K562 (cell line): ENCODE results near the gene ZNF501. TPM values are rescaled to one million over a fixed set of nuclear protein-coding genes. Genes with fewer than 3 reads are reported as not detected.
A peak's percentile ranks its signal among the peaks of the same experiment; 100 is the strongest.

ENCODE experiments used
- ATF1 ChIP-seq, 2 experiments: fragments of 450-650 bp in 1 of 2; IDR thresholded peaks; 2 replicates each; pipeline ENCODE4 v1.6.1; 2016; ENCODE audit warnings: missing compliant biosample characterization in 1 of 2, missing genetic modification characterization in 1 of 2
- CBFB ChIP-seq: sonication (generic); formaldehyde crosslinking; IDR thresholded peaks from 2 replicates; pipeline ENCODE4 v1.4.0; 2020; ENCODE audit warnings: mild to moderate bottlenecking, missing genetic modification reagents
- CHD2 ChIP-seq: IDR thresholded peaks from 2 replicates; pipeline ENCODE4 v1.6.1; 2011; ENCODE audit warnings: low read depth, low read length
- CTCF ChIP-seq, 3 experiments: IDR thresholded peaks in 2 of 3; conservative IDR thresholded peaks in 1 of 3; 2 replicates each; pipeline ENCODE4 v1.5.1; 2011 to 2012; ENCODE audit warnings: low read length in 3 of 3, mild to moderate bottlenecking in 3 of 3, control low read depth in 2 of 3, improper control_type of control experiment in 1 of 3, inconsistent platforms in 1 of 3, low read depth in 1 of 3, mixed read lengths in 1 of 3, moderate library complexity in 1 of 3; ENCODE audit not compliant: insufficient read depth in 2 of 3
- HIVEP1 ChIP-seq: fragments of 250-450 bp; sonication (Bioruptor Pico); IDR thresholded peaks from 2 replicates; pipeline ENCODE4 v1.4.0; 2020; ENCODE audit warnings: mild to moderate bottlenecking
- MCM7 ChIP-seq, 2 experiments: fragments of 450-650 bp; IDR thresholded peaks; 2 replicates each; pipeline ENCODE4 v1.6.1; 2016 to 2018
- MYC ChIP-seq, 2 experiments: fragments of 250-450 bp in 1 of 2; sonication (Bioruptor Pico) in 1 of 2; IDR thresholded peaks; 2 replicates each; pipeline versions ENCODE4 v1.5.1 to v1.6.1; 2012 to 2021; ENCODE audit warnings: low read depth in 2 of 2, borderline replicate concordance in 1 of 2, improper control_type of control experiment in 1 of 2, low read length in 1 of 2, mild to moderate bottlenecking in 1 of 2, moderate library complexity in 1 of 2
- NBN ChIP-seq: fragments of 450-650 bp; IDR thresholded peaks from 2 replicates; pipeline ENCODE4 v1.6.1; 2016; ENCODE audit warnings: low read depth, mild to moderate bottlenecking
- PHB2 ChIP-seq: fragments of 450-650 bp; IDR thresholded peaks from 2 replicates; pipeline ENCODE4 v1.6.1; 2017; ENCODE audit warnings: low read depth
- RERE ChIP-seq: sonication (generic); formaldehyde crosslinking; IDR thresholded peaks from 2 replicates; pipeline ENCODE4 v1.8.0; 2023; ENCODE audit warnings: missing genetic modification reagents, mild to moderate bottlenecking, borderline replicate concordance
- SREBF1 ChIP-seq: fragments of 150-350 bp; IDR thresholded peaks from 2 replicates; pipeline ENCODE4 v1.6.1; 2014; ENCODE audit warnings: antibody characterized with exemption, low read depth, low read length, borderline replicate concordance
- SRF ChIP-seq, 2 experiments: fragments of 250-450, 450-650 bp in 1 of 2; sonication (Bioruptor Pico) in 1 of 2; sonication (generic) in 1 of 2; formaldehyde crosslinking; IDR thresholded peaks; 2 replicates each; pipeline versions ENCODE4 v1.5.0 to v1.5.1; 2020 to 2022; ENCODE audit warnings: mild to moderate bottlenecking in 1 of 2, missing genetic modification reagents in 1 of 2
- TAF9B ChIP-seq: fragments of 450-650 bp; IDR thresholded peaks from 2 replicates; pipeline ENCODE4 v1.6.1; 2018; ENCODE audit warnings: mild to moderate bottlenecking; ENCODE audit not compliant: partially characterized antibody
- TCF3 ChIP-seq: sonication (generic); formaldehyde crosslinking; IDR thresholded peaks from 2 replicates; pipeline ENCODE4 v1.4.0; 2020; ENCODE audit warnings: mild to moderate bottlenecking, missing genetic modification reagents
- TOE1 ChIP-seq, 2 experiments: fragments of 450-650 bp in 1 of 2; sonication (generic) in 1 of 2; formaldehyde crosslinking in 1 of 2; IDR thresholded peaks; 2 replicates each; pipeline versions ENCODE4 v1.7.1 to v1.8.0; 2016 to 2022; ENCODE audit warnings: borderline replicate concordance in 2 of 2, mild to moderate bottlenecking in 2 of 2, antibody characterized with exemption in 1 of 2, inconsistent platforms in 1 of 2, low read depth in 1 of 2, missing genetic modification reagents in 1 of 2, moderate library complexity in 1 of 2
- ZHX1 ChIP-seq: fragments of 150-350 bp; conservative IDR thresholded peaks from 2 replicates; pipeline ENCODE4 v1.6.1; 2014; ENCODE audit warnings: low read length
- ZNF12 ChIP-seq: sonication (generic); formaldehyde crosslinking; IDR thresholded peaks from 2 replicates; pipeline ENCODE4 v1.4.0; 2020; ENCODE audit warnings: mild to moderate bottlenecking, missing genetic modification reagents
- polyA plus RNA-seq, 8 experiments: library from polyadenylated mRNA; depleted of rRNA in 4 of 8; stranded (reverse) in 5 of 8; unstranded in 3 of 8; fragments of >200 nt; fragmentation: Nextera tagmentation in 2 of 8; fragmentation: Illumina TruSeq in 1 of 8; extraction: Ambion mirVana in 2 of 8; extraction: Trizol in 1 of 8; gene quantifications; 2 replicates each; pipeline versions ENCODE4 v1.2.1 to v1.2.3, GENCODE V29; 2011 to 2014; ENCODE audit warnings: inconsistent platforms in 1 of 8, missing spikeins in 1 of 8
- total RNA-seq, 7 experiments: library from RNA; depleted of rRNA in 6 of 7; stranded (reverse); fragments of >200 nt in 6 of 7; fragmentation: Illumina TruSeq in 2 of 7; extraction: Trizol in 2 of 7; gene quantifications; 2 replicates each; pipeline versions ENCODE4 v1.2.1 to v1.2.3, GENCODE V29; 2011 to 2021; ENCODE audit warnings: low replicate concordance in 1 of 7

The ZNF501 gene
- total and polyA plus RNA-seq, 9 of the 15 experiments (the other 6 are each of a cell fraction or from before 2014, with no cell fraction given), result 1.2 to 6.5 (median 3.7) TPM

GRCh38 chr3:44729384-44729910, at the start of gene ZNF501 (continued):
- TF ChIP-seq ZHX1 (0 out of 2 replicates have a peak, but pooled peaks have one; percentile 64), MCM7 (IDR thresholded peaks at IDR 0.05) (no peak), ZNF12 (CRISPR knock-in tag) (peak; percentile 92), TAF9B (peak; percentile 53), ATF1 (CRISPR knock-in tag; IDR thresholded peaks at IDR 0.05) (peak; percentile 96), ATF1 (tag; IDR thresholded peaks at IDR 0.05) (peak; percentile 99), MYC (IDR thresholded peaks at IDR 0.05; ENCODE audit: low read depth, low read length) (peak; percentile 89), MYC (CRISPR knock-in tag; IDR thresholded peaks at IDR 0.05; ENCODE audit: borderline replicate concordance, low read depth) (no peak), RERE (CRISPR knock-in tag) (no peak), TOE1 (IDR thresholded peaks at IDR 0.05; ENCODE audit: borderline replicate concordance) (peak; percentile 50; the same call in 1 of the 2 replicates), TOE1 (CRISPR knock-in tag; IDR thresholded peaks at IDR 0.05; ENCODE audit: borderline replicate concordance, low read depth) (no peak), PHB2 (no peak), CTCF (IDR thresholded peaks at IDR 0.05 in 2 of 3, conservative IDR thresholded peaks at IDR 0.05 in 1 of 3; ENCODE audit: insufficient read depth in 2 of 3, low read depth in 1 of 3, low read length in 3 of 3) (peak in 1 of 3 experiments; percentile 8; a peak in 1 of 6 replicates), SREBF1 (no peak), SRF (CRISPR knock-in tag; IDR thresholded peaks at IDR 0.05) (0 out of 4 replicates have a peak, but pooled peaks of 1 of the 2 experiments have one; percentile 37), TCF3 (CRISPR knock-in tag) (0 out of 2 replicates have a peak, but pooled peaks have one; percentile 19), CBFB (peak; percentile 81), NBN (peak; percentile 89), CHD2 (peak; percentile 39; the same call in 1 of the 2 replicates), HIVEP1 (CRISPR knock-in tag) (no peak)
